Neural progenitor cell (in vitro differentiated cells): ENCODE measurements around the gene BIK. TPM values are rescaled to one million over a fixed set of nuclear protein-coding genes. Genes with fewer than 3 reads are reported as not detected.
A peak's percentile ranks its signal among the peaks of the same experiment; 100 is the strongest.

Experiments
- DNase-seq: peaks from one replicate; pipeline ENCODE4 v3.0.0-alpha.2; 2016; ENCODE audit warnings: low spot score
- H2AFZ ChIP-seq: fragments of 200-600 bp; sonication (generic); replicated peaks from 2 replicates; pipeline ENCODE4 v1.6.1; 2016; ENCODE audit warnings: antibody characterized with exemption
- H3F3A ChIP-seq: fragments of 200-600 bp; sonication (generic); 2 replicates; pipeline ENCODE4 v1.6.1; 2016; ENCODE audit warnings: antibody characterized with exemption, low read depth
- H3K27ac ChIP-seq: fragments of 200-600 bp; sonication (generic); 2 replicates; pipeline ENCODE4 v1.5.1; 2016; ENCODE audit warnings: mild to moderate bottlenecking
- H3K27me3 ChIP-seq: fragments of 200-600 bp; sonication (generic); 2 replicates; pipeline ENCODE4 v1.6.1; 2016; ENCODE audit warnings: mild to moderate bottlenecking, moderate library complexity
- H3K36me3 ChIP-seq: fragments of 200-600 bp; sonication (generic); 2 replicates; pipeline ENCODE4 v1.5.1; 2016
- H3K4me1 ChIP-seq: fragments of 200-600 bp; sonication (generic); 2 replicates; pipeline ENCODE4 v1.6.1; 2016; ENCODE audit warnings: mixed run types
- H3K4me2 ChIP-seq: fragments of 200-600 bp; sonication (generic); 2 replicates; pipeline ENCODE4 v1.6.1; 2016
- H3K4me3 ChIP-seq: fragments of 200-600 bp; sonication (generic); 2 replicates; pipeline ENCODE4 v1.5.1; 2016
- H3K79me2 ChIP-seq: fragments of 200-600 bp; sonication (generic); 2 replicates; pipeline ENCODE4 v1.6.1; 2016; ENCODE audit warnings: low read depth
- H3K9ac ChIP-seq: fragments of 200-600 bp; sonication (generic); 2 replicates; pipeline ENCODE4 v1.6.1; 2016
- H3K9me3 ChIP-seq: fragments of 200-600 bp; sonication (generic); 2 replicates; pipeline ENCODE4 v1.5.1; 2016; ENCODE audit warnings: low read depth
- H4K20me1 ChIP-seq: fragments of 200-600 bp; sonication (generic); 2 replicates; pipeline ENCODE4 v1.6.1; 2016; ENCODE audit warnings: low read depth
- H3K27ac Mint-ChIP-seq: 3 replicates; pipeline ENCODE4 v1.8.0; 2021; ENCODE audit warnings: mixed read lengths
- H3K27me3 Mint-ChIP-seq: 2 replicates; pipeline ENCODE4 v1.8.0; 2022; ENCODE audit warnings: low read depth, mild to moderate bottlenecking, inconsistent platforms, moderate library complexity, mixed read lengths; ENCODE audit not compliant: insufficient read depth
- H3K36me3 Mint-ChIP-seq: 3 replicates; pipeline ENCODE4 v1.8.0; 2021; ENCODE audit warnings: mixed read lengths
- H3K4me1 Mint-ChIP-seq: 3 replicates; pipeline ENCODE4 v1.8.0; 2021; ENCODE audit warnings: mixed read lengths
- H3K4me3 Mint-ChIP-seq: 3 replicates; pipeline ENCODE4 v1.8.0; 2021; ENCODE audit warnings: mild to moderate bottlenecking, moderate library complexity, mixed read lengths
- H3K9me3 Mint-ChIP-seq: 3 replicates; pipeline ENCODE4 v1.8.0; 2020; ENCODE audit warnings: mixed read lengths
- CTCF ChIP-seq: fragments of 200-600 bp; sonication (generic); IDR thresholded peaks from 2 replicates; pipeline ENCODE4 v1.5.1; 2017; ENCODE audit warnings: antibody characterized with exemption, mild to moderate bottlenecking
- EZH2 ChIP-seq: fragments of 200-600 bp; sonication (generic); IDR thresholded peaks from 2 replicates; pipeline ENCODE4 v1.6.1; 2017; ENCODE audit warnings: antibody characterized with exemption, mild to moderate bottlenecking, moderate library complexity
- EZH2phosphoT487 ChIP-seq: fragments of 200-600 bp; sonication (generic); IDR thresholded peaks from 2 replicates; pipeline ENCODE4 v1.6.1; 2017; ENCODE audit warnings: antibody characterized with exemption
- total RNA-seq: library from RNA; depleted of rRNA; stranded (reverse); fragments of >200 nt; gene quantifications from 2 replicates; pipeline ENCODE4 v1.2.3, GENCODE V29; 2015; ENCODE audit warnings: low replicate concordance

The BIK gene
- total RNA-seq, 1 donor from 2014 or later = 2.2 TPM

GRCh38 chr22:43147821-43148220, 37.3 kb downstream of the BIK start:
- H3K79me2 ChIP-seq = peaks cover 2% of the 10 kb centered on the region
- H3K4me3 ChIP-seq = no peak overlapping the region
- H3K9ac ChIP-seq = no peak overlapping the region
- H2AFZ ChIP-seq = no peak overlapping the region
- Mint-ChIP-seq H3K4me3 (no peak overlapping the region), H3K36me3 (no peaks in the 10 kb centered on the region), H3K27ac (no peak overlapping the region), H3K9me3 (no peaks in the 10 kb centered on the region), H3K27me3 (peaks cover 9% of the 10 kb centered on the region), H3K4me1 (peaks cover 9% of the 10 kb centered on the region)
- TF ChIP-seq EZH2phosphoT487 (no peak), CTCF (no peak), EZH2 (no peak)
- peaks cover 36% of the 10 kb centered on the region for H3K27me3 ChIP-seq
- peaks cover 11% of the 10 kb centered on the region for H3F3A ChIP-seq
- H3K4me2 ChIP-seq = no peak overlapping the region
- no peaks in the 10 kb centered on the region for H3K9me3 ChIP-seq
- H3K36me3 ChIP-seq = no peaks in the 10 kb centered on the region
- H4K20me1 ChIP-seq = no peaks in the 10 kb centered on the region
- H3K4me1 ChIP-seq = peaks cover 17% of the 10 kb centered on the region
- H3K27ac ChIP-seq = no peak overlapping the region
- no peak for DNase-seq

- no peak overlapping the region for H3K9ac ChIP-seq
- H3K4me3 Mint-ChIP-seq = no peak overlapping the region
- no peaks in the 10 kb centered on the region for H3K9me3 ChIP-seq
- no peak overlapping the region for H2AFZ ChIP-seq
- no peaks in the 10 kb centered on the region for H4K20me1 ChIP-seq
- H3K79me2 ChIP-seq = no peaks in the 10 kb centered on the region
- H3K36me3 ChIP-seq = no peaks in the 10 kb centered on the region
- H3K36me3 Mint-ChIP-seq = no peaks in the 10 kb centered on the region
- peaks cover 9% of the 10 kb centered on the region for H3K4me1 Mint-ChIP-seq
- TF ChIP-seq EZH2 (no peak), EZH2phosphoT487 (no peak), CTCF (no peak)
- H3K27me3 ChIP-seq = peaks cover 39% of the 10 kb centered on the region
- DNase-seq = no peak
- H3K9me3 Mint-ChIP-seq = no peaks in the 10 kb centered on the region
- peaks cover 15% of the 10 kb centered on the region for H3K4me1 ChIP-seq
- no peak overlapping the region for H3K4me3 ChIP-seq
- H3F3A ChIP-seq = peaks cover 8% of the 10 kb centered on the region
- peaks cover 7% of the 10 kb centered on the region for H3K27me3 Mint-ChIP-seq
- no peak overlapping the region for H3K4me2 ChIP-seq
- H3K27ac Mint-ChIP-seq = no peak overlapping the region
- H3K27ac ChIP-seq = no peak overlapping the region
These were observed 38.0 kb downstream of the BIK start for GRCh38 chr22:43148581-43148980.

GRCh38 chr22:43150731-43151206, 40.2 kb downstream of the BIK start:
- no peaks in the 10 kb centered on the region for H3K36me3 ChIP-seq
- peak overlapping the region; percentile 80 for H3K4me2 ChIP-seq
- no peak overlapping the region for H3K27ac ChIP-seq
- peaks cover 4% of the 10 kb centered on the region for H3K27me3 Mint-ChIP-seq
- peaks cover 4% of the 10 kb centered on the region for H3F3A ChIP-seq
- H3K27me3 ChIP-seq = peaks cover 39% of the 10 kb centered on the region
- H2AFZ ChIP-seq = peak overlapping the region; percentile 84
- H3K9me3 Mint-ChIP-seq = no peaks in the 10 kb centered on the region
- H3K79me2 ChIP-seq = no peaks in the 10 kb centered on the region
- peak overlapping the region; percentile 54 for H3K4me3 ChIP-seq
- H3K9me3 ChIP-seq = no peaks in the 10 kb centered on the region
- H3K36me3 Mint-ChIP-seq = no peaks in the 10 kb centered on the region
- H3K4me1 ChIP-seq = peaks cover 13% of the 10 kb centered on the region
- TF ChIP-seq EZH2 (no peak), EZH2phosphoT487 (no peak), CTCF (no peak)
- H3K4me3 Mint-ChIP-seq = peak overlapping the region; percentile 86
- H3K4me1 Mint-ChIP-seq = peaks cover 6% of the 10 kb centered on the region
- peak overlapping the region; percentile 57 for H3K27ac Mint-ChIP-seq
- H3K9ac ChIP-seq = no peak overlapping the region
- DNase-seq = no peak
- no peaks in the 10 kb centered on the region for H4K20me1 ChIP-seq
